Smooth muscle cell (in vitro differentiated cells): ENCODE measurements around the gene IREB2. TPM values are rescaled to one million over a fixed set of nuclear protein-coding genes. Genes with fewer than 3 reads are reported as not detected.

Experiments used
- DNase-seq: peaks from one replicate; lab custom pipeline; 2025; ENCODE audit not compliant: unreplicated experiment; lab: John Stamatoyannopoulos, UW
- H2AFZ ChIP-seq: fragments of 200-600 bp; sonication (generic); 2 replicates; pipeline ENCODE4 v1.6.0; 2016; ENCODE audit warnings: antibody characterized with exemption, low read depth, mild to moderate bottlenecking
- H3F3A ChIP-seq: fragments of 200-600 bp; sonication (generic); 2 replicates; pipeline ENCODE4 v1.6.0; 2017; ENCODE audit warnings: antibody characterized with exemption, low read depth
- H3K27ac ChIP-seq: fragments of 200-600 bp; sonication (generic); 2 replicates; pipeline ENCODE4 v1.5.1; 2016; ENCODE audit warnings: low read depth, mild to moderate bottlenecking
- H3K27me3 ChIP-seq: fragments of 200-600 bp; sonication (generic); 2 replicates; pipeline ENCODE4 v1.6.1; 2016; ENCODE audit warnings: low read depth, mild to moderate bottlenecking
- H3K36me3 ChIP-seq: fragments of 200-600 bp; sonication (generic); 2 replicates; pipeline ENCODE4 v1.5.1; 2016; ENCODE audit warnings: low read depth
- H3K4me1 ChIP-seq: fragments of 200-600 bp; sonication (generic); 2 replicates; pipeline ENCODE4 v1.5.1; 2016; ENCODE audit warnings: low read depth
- H3K4me2 ChIP-seq: fragments of 200-600 bp; sonication (generic); 2 replicates; pipeline ENCODE4 v1.6.0; 2016; ENCODE audit warnings: mild to moderate bottlenecking
- H3K4me3 ChIP-seq: fragments of 200-600 bp; sonication (generic); 2 replicates; pipeline ENCODE4 v1.5.1; 2016; ENCODE audit warnings: mild to moderate bottlenecking
- H3K79me2 ChIP-seq: fragments of 200-600 bp; sonication (generic); 2 replicates; pipeline ENCODE4 v1.6.0; 2016; ENCODE audit warnings: low read depth, mild to moderate bottlenecking
- H3K9ac ChIP-seq: fragments of 200-600 bp; sonication (generic); 2 replicates; pipeline ENCODE4 v1.6.0; 2016; ENCODE audit warnings: low read depth
- H3K9me3 ChIP-seq: fragments of 200-600 bp; sonication (generic); replicated peaks from 2 replicates; pipeline ENCODE4 v1.5.1; 2016; ENCODE audit warnings: low read depth
- H4K20me1 ChIP-seq: fragments of 200-600 bp; sonication (generic); 2 replicates; pipeline ENCODE4 v1.6.0; 2016; ENCODE audit warnings: low read depth
- CTCF ChIP-seq: fragments of 200-600 bp; sonication (generic); IDR thresholded peaks from 2 replicates; pipeline ENCODE4 v1.5.1; 2017; ENCODE audit warnings: borderline replicate concordance, mild to moderate bottlenecking, antibody characterized with exemption; ENCODE audit not compliant: insufficient read depth, poor library complexity, severe bottlenecking
- WGBS: methylation state at CpG from one replicate; pipeline ENCODE4 v1.1.7; 2016; ENCODE audit warnings: low lambda C conversion rate; 5-methylcytosine and 5-hydroxymethylcytosine counted together
- polyA plus RNA-seq: library from polyadenylated mRNA; unstranded; fragments of >200 nt; fragmentation: Nextera tagmentation; extraction: Ambion mirVana; gene quantifications from 2 replicates; pipeline ENCODE4 v1.2.1, GENCODE V29; 2016
- total RNA-seq: library from RNA; depleted of rRNA; stranded (reverse); fragments of >200 nt; gene quantifications from 2 replicates; pipeline ENCODE4 v1.2.3, GENCODE V29; 2014

The IREB2 gene
- total and polyA plus RNA-seq, 2 experiments from 2014 or later, result 14.1 to 34.3 TPM

DNA sequence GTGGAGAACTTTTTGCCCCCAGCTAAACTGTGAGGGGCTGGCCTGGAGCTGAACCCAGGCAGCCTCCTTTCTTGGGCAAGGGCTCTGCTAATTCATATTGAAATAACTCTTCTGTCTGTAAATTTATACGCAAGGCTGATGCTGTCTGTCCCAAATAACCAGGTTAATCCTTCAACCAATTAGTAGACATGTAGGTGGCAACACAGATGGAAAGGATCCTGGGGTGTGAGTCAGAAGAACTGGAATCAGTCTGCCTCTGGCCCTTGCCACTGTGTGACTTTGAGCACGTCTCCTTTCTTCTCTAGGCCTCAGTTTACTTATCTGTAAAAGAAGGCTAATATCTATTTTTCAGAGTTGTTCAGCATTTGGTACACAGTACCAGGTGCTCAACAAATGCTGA lies 48.3 kb upstream of the IREB2 start:
- peak overlapping the region; percentile 32 for H3K4me2 ChIP-seq
- H3K36me3 ChIP-seq, result no peaks in the 10 kb centered on the region
- 42% methylated on average over 2 of the region's 2 CpGs for WGBS
- H3F3A ChIP-seq, result no peaks in the 10 kb centered on the region
- no peak overlapping the region for H3K4me3 ChIP-seq
- no peaks in the 10 kb centered on the region for H4K20me1 ChIP-seq
- no peaks in the 10 kb centered on the region for H3K79me2 ChIP-seq
- H3K27me3 ChIP-seq, result no peaks in the 10 kb centered on the region
- no peak for TF ChIP-seq CTCF
- H2AFZ ChIP-seq, result peak overlapping the region; percentile 58
- no peak for DNase-seq
- no peaks in the 10 kb centered on the region for H3K9me3 ChIP-seq
- H3K9ac ChIP-seq, result no peak overlapping the region
- peaks cover 22% of the 10 kb centered on the region for H3K4me1 ChIP-seq
- no peak overlapping the region for H3K27ac ChIP-seq

- Histone ChIP-seq H3K4me1 (peaks cover 22% of the 10 kb centered on the region), H3K4me2 (no peak overlapping the region), H2AFZ (no peak overlapping the region), H3K9me3 (no peaks in the 10 kb centered on the region), H3K79me2 (no peaks in the 10 kb centered on the region), H3K4me3 (no peak overlapping the region), H3K36me3 (no peaks in the 10 kb centered on the region), H3K27me3 (no peaks in the 10 kb centered on the region), H3F3A (no peaks in the 10 kb centered on the region), H3K27ac (no peak overlapping the region), H3K9ac (no peak overlapping the region), H4K20me1 (no peaks in the 10 kb centered on the region)
- WGBS, result 90% methylated on average over 1 of the region's 1 CpG
- no peak for DNase-seq
- no peak for TF ChIP-seq CTCF
These were observed 47.8 kb upstream of the IREB2 start for GRCh38 chr15:78390242-78390641.

- no peak for TF ChIP-seq CTCF
- Histone ChIP-seq H3K4me3 (no peak overlapping the region), H3K79me2 (no peaks in the 10 kb centered on the region), H3F3A (no peaks in the 10 kb centered on the region), H2AFZ (no peak overlapping the region), H3K36me3 (no peaks in the 10 kb centered on the region), H3K27me3 (no peaks in the 10 kb centered on the region), H4K20me1 (no peaks in the 10 kb centered on the region), H3K4me1 (peaks cover 22% of the 10 kb centered on the region), H3K4me2 (no peak overlapping the region), H3K27ac (no peak overlapping the region), H3K9ac (no peak overlapping the region), H3K9me3 (no peaks in the 10 kb centered on the region)
- no peak for DNase-seq
- WGBS, result 95% methylated on average over 3 of the region's 3 CpGs
These were observed 47.2 kb upstream of the IREB2 start for GRCh38 chr15:78390826-78391225.

DNA sequence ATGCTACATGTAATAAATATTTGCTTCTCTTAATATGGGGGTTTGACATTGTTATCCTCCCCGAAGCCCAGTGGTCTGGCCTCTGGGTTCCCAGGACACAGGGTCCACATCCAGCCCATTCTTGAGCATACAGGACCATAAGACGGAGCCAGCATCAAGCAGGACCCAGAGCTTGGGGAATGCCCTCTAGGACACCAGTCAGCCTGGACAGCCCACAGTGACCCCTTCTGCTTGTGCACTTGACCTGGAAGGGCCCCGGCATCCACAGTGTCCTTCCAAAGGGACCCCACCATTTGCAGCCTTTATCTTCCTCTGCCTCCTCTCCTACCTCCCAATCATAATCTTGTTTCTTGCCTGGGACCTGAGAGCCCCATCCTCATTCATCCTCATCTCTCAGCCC lies 46.2 kb upstream of the IREB2 start:
- Histone ChIP-seq H2AFZ (no peak overlapping the region), H3K27ac (no peak overlapping the region), H3K36me3 (no peaks in the 10 kb centered on the region), H3K79me2 (no peaks in the 10 kb centered on the region), H3K9me3 (no peaks in the 10 kb centered on the region), H3K9ac (no peak overlapping the region), H3K4me3 (no peak overlapping the region), H3K27me3 (no peaks in the 10 kb centered on the region), H3K4me2 (no peak overlapping the region), H4K20me1 (no peaks in the 10 kb centered on the region), H3K4me1 (peaks cover 19% of the 10 kb centered on the region), H3F3A (no peaks in the 10 kb centered on the region)
- DNase-seq, result no peak
- no peak for TF ChIP-seq CTCF
- 95% methylated on average over 3 of the region's 3 CpGs for WGBS
